GM18951 (cell line): ENCODE data around the gene RNLS.

ENCODE experiments used
- POLR2A ChIP-seq: IDR thresholded peaks from 4 replicates; pipeline ENCODE4 v1.6.1; 2011; ENCODE audit warnings: mild to moderate bottlenecking; ENCODE audit not compliant: insufficient read length, insufficient read depth; ENCODE audit errors: extremely low read depth
- in situ Hi-C: fragments of 300-500 bp; cut with MboI; formaldehyde crosslinking; loops from one replicate; pipeline ENCODE4 v1.12.0; 2022; ENCODE audit warnings: low sequenced_read_pairs, mixed read lengths, inconsistent platforms; ENCODE audit not compliant: unreplicated experiment

The RNLS gene

DNA sequence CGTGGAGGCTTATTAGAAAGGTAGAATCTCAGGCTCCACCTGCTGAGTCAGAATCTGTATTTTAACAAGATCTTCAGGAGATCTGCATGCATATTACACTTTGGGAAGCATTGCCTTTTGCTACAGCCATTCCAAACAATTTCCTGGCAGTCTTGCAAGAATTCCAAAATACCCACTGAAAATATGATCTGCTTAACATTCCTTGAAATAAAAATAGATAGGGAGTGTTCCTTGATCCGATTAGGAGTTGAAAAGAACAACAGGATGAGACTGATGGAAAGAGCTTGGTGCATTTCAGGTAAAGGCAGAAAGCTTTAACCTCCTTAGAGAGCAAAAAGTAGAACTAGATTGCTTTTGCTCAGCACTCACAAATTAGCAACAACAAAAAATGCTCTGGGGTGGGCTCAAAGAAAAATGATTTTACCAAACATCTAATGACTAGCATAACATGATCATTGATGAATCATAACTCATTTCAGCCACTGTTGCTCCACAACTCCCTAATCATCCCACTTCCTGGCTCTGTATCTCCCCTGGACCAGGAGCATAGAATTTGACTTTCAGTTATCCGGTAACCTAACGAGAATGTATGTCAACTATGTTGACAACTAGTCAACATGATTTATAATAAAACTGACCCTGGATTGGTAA lies 115.2 kb downstream of the RNLS start:
- TF ChIP-seq POLR2A, result no peak
- in situ Hi-C loops, result no loop called here

DNA sequence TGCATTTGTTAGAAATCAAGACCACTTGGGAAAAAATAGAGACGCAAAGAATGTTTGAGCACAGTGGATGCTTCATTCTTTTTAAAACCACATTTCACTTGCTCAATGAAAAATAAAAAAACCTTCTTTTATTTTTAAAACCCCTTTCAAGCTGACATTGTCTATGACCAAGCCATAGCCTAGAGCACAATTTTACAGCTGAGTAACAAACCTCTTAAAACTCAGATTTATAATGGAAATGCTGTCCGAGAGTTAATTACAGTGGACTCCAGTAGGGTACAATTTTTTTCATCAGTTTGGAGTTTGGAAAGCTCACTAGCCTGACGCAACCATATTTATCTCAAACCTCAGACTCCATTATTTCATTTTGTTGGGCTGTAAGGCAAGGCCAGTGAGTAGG lies 116.3 kb downstream of the RNLS start:
- no peak for TF ChIP-seq POLR2A
- in situ Hi-C loops, result no loop called here

DNA sequence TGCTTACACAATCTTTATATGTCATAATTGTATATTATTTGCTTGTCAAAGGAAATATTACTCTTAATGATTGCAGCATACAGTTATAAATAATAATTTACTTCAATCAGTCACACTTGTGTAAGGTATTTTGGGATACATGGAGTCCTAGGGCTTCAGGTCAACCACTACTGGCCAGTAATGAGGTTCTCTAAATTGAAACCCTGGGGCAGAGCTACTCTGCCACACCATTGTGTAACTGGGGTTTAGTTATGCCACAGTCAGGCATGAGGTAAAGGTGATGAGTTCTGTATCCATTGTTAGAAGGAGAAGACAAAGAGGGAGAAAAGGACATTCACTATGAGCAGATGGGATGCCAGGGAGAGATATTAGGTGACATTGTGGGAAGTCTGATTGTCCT lies 117.4 kb downstream of the RNLS start:
- in situ Hi-C loops, result no loop called here
- TF ChIP-seq POLR2A, result no peak

DNA sequence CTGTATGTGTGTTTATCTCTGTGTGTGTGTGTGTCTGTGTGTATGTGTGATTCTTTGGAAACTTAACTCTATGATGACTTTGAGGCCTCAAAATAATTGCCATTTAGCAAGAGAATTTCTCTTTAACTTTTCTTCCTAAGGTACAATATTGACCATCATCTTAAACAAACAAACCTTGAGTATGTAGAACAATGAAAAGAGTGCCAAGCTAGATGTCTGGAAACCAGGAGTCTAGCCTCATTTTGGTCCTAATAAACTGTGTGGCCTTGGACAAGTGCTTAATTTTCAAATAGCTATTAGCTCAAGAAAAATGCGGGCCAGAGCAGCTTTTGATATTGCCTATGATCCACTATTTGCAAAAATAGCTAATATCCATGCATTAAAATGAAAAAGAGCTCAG lies 119.3 kb downstream of the RNLS start:
- in situ Hi-C loops, result no loop called here
- no peak for TF ChIP-seq POLR2A

DNA sequence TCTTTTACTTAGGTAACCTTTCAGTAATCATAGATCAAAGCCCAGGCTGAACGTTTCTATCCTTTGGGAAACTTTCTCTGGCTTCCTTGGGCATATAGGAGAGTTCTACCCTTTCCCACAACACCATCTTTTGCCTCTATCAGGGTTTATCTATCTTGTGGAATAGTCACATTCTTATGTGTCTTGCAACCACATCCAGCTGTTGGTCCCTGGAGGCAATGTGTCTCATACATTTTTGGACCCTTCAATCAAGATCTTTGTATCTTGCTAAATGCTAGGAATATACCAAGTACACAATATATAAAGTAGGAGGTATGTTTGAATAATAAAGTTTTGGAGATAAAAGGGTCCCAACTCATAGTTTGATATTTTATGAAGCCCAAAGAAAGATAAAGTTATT lies 121.7 kb downstream of the RNLS start:
- no peak for TF ChIP-seq POLR2A
- in situ Hi-C loops, result no loop called here

DNA sequence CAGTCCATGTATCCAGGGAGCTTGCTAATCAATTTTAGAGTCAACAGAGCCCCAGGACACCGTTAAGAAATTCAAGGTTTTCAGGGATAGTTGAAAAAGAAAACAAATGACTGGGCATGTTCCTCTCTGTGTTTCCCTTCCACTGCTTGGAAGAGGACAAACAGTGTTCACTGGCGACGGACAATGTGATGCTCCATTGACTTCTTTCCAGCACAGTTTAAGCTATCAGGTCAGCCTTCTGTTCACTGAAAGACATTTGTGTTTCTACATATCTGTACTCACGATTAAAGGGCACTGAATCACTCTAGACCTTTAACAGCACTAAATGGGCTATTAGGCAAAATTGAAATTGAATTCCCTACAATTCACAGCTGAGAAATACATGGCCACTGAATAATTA lies 123.6 kb downstream of the RNLS start:
- no peak for TF ChIP-seq POLR2A

DNA sequence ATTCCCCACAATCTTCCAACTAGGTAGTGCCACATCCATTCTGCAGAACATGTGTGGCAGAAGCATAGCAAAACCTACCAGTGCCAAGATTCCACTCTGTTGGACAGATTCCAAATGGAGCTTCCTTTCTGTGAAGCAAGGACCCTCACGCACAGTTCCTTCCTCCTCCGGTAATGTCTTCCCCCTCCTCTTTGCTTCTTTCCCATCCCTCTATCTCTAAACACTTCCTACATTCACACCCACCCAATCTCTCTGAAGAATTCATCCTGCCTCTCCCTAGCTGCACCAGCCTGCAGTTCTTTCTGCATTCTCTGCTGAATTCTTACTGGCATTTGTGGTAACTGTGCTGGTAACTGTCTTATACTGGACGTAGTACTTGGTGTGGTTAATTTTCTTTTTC lies 124.9 kb downstream of the RNLS start:
- TF ChIP-seq POLR2A, result no peak
- in situ Hi-C loops, result no loop called here

More for the DNA sequence above, 123.6 kb downstream of the RNLS start:
- in situ Hi-C loops, result no loop called here

DNA sequence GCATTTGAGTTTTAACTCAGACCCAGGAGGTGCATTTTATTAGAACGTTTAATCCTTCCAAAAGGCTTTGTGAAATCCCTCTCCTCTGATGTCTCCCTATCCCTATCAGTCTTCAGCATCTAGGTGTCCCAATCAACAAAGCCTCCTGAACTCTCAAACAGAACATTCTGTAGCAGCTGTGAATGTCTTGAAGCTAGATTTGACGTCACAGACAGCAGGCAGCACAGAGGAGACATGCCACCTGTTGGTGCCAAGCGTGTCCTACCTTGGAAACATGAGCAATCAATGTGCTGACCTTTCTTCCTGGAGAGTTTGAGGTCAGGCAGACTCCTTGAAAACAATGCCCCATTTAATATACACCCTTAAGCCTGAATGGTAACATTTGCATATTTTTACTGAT lies 125.5 kb downstream of the RNLS start:
- in situ Hi-C loops, result no loop called here
- no peak for TF ChIP-seq POLR2A

DNA sequence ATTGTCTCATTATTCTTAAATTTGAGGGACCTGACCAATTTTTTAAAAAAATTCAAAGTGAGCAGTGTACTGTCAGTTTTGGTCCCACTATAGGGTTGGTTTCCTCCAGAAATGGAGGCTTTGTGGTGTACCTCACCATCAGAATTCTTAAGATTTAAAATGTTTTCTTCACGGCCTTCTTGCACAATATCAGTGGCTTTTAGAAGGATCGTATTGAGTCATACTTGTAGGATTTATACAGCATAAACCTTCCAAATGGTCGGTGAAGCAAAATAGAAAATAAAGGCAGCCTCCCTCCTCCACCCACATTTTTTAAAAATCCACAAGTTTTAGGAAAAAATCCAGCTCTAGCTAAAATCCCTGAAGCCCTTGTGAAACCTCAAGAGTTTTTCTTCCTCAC lies 126.4 kb downstream of the RNLS start:
- no peak for TF ChIP-seq POLR2A
- in situ Hi-C loops, result no loop called here

DNA sequence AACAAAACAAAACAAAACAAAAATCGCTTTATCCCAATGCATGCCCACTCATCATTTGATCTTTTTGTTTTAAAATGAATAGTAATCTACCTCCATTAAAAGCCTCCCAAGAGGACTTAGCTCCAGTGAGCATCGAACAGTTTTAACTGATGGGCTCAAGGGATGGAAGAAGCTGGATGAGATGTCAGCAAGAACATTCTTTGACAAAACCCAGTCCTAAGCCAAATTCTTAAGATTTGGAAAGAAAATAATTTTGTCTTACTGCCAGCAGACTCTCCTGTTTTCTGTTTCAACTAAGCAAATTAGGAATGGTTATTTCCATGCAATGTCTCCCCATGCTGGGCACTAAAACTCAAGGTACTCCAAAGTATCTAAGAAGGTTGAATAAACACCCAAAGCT lies 127.3 kb downstream of the RNLS start:
- no peak for TF ChIP-seq POLR2A
- in situ Hi-C loops, result no loop called here

DNA sequence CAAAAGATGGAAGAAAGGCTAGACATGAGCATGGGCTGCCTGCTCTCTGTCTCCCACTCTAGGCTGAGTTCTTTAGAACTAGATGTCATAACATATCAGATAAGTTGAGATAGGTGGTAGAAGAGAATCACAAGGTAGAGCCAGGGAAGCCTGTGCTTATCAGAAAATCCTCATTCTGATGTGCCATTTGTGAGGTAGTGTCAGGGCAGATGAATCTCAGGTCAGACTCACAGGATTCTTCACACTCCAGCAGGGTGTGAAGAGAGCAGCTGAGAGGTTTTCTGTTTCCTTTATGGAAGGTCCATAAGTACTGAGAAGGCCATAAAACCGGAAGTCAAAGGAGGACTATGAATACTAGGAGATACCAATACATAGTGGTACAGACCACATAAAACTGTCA lies 132.9 kb downstream of the RNLS start:
- in situ Hi-C loops, result no loop called here
- TF ChIP-seq POLR2A, result no peak

DNA sequence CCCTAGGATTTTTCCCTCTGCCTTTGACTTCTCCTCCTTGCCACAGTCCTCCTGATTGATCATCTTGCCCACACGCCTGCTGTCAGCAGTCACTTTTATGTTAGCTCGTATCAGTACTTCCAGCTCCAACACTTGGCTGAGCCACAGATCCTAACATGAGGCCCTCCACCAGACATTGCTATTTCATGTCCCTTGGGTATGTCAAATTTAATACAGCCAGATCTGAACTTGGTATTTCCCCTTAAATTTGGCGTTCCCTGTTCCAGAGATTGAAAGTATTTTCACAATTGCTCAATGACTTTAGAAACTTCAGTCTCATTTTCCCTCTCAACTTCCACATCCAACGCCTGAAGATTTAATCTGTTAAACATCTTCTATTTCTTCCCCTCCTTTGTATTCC lies 140.4 kb downstream of the RNLS start:
- in situ Hi-C loops, result no loop called here
- no peak for TF ChIP-seq POLR2A

DNA sequence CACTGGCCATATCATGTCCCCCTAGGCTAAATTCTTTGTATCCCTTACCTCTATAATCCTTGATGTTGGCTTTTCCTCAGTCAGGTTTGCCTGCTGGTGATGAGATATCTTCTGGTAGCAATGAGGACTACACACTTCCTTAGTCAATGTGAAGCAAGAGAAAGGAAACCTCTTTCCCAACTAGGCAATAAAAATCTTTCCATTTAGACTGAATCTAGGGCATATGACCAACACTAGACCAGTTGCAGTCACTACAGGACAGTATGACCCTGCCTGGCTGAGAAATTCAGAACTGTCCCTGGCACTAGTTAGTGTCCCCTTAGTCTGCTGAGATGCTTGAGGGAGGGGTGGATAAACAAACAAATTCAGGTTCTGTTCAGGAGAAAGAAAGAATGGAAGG lies 142.6 kb downstream of the RNLS start:
- no peak for TF ChIP-seq POLR2A
- in situ Hi-C loops, result no loop called here

DNA sequence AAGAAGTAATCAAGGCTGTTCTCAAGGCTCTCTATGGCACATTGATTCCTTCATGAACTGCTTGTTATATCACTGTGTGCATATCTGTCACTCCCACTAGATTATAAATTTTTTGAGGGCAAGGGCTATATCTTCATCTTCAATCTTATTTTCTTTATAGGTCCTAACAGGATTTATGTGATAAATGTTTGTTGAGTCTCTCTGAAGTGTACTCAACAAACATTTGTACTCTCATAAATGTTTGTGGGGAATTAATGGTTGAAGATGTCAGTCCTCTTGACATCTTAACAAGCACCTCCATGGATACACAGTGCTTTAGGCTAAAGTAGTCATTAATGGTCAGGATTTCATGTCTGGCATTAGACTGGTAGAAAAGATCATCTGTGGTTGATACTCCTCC lies 143.2 kb downstream of the RNLS start:
- TF ChIP-seq POLR2A, result no peak
- in situ Hi-C loops, result no loop called here

DNA sequence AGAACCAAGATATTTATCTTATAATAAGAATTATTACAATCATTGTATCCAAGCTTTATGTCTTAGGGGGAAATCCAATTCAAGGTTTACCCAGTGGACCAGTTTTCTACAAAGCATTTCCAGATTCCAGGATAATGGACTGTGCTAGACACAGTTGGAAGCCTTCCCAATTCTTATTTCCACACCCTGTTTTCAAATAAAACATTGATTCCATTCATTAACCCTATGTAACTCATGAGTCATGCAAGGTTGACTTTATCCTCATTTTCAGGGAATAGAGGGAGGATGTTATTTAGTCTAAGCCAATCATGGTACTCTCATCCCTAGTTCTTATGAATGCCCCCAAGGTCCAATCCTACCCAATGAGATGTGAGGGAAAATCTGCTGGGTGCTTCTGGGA lies 145.7 kb downstream of the RNLS start:
- in situ Hi-C loops, result no loop called here
- TF ChIP-seq POLR2A, result no peak
